Thyroid gland (tissue), 4 donors: ENCODE measurements around the gene ARMH4.

Source experiments
- CTCF ChIP-seq, 6 experiments: fragments of 200-600 bp in 3 of 6; fragments of 450-650 bp in 3 of 6; sonication (generic) in 3 of 6; IDR thresholded peaks; one replicate each; pipeline ENCODE4 v1.5.1; 2016 to 2019; ENCODE audit warnings: antibody characterized with exemption in 6 of 6, mild to moderate bottlenecking in 2 of 6, inconsistent platforms in 1 of 6, moderate library complexity in 1 of 6
- POLR2A ChIP-seq, 2 donors: fragments of 450-650 bp; IDR thresholded peaks; one replicate each; pipeline ENCODE4 v1.6.1; 2017; ENCODE audit warnings: antibody characterized with exemption in 2 of 2, mild to moderate bottlenecking in 2 of 2, moderate library complexity in 1 of 2

DNA sequence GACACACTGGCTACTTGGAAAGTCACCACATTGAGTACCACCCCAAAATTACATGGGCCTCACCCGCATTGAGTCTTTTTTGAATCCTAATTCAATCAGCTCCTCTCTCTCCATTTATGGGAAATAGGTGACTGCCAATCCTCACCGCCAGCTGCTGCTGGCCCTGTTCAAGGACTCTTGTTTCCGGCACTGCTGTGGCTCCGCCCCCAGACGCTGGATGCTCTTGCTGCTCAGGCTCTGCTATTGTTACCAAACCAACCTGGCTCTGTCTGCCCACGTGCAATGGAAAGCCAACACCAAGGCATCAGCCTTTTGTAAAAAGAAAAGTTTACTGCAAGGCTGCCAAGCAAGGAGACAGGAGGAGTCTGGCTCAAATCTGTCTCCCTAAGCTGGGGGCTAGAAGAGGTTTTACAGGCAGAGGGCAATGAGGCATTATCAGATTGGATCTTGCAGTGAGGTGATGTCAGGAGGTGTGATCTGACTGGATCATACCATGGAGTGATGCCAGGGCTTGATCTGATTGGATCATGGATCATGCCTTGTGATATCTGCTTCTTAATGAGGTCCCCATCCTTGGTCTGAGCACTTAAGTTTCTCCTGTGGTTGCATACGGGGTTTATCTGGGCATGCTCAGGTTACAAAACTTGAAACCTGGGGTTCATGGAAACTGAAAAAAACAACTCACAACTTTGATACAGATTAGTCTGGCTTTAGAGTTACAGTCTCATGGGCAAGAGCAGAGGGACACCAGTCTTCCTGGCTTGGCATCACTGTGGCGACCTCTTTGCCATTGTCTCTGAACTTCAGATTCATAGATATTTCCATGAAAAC is 169.0 kb downstream of the ARMH4 start:
- no peak for TF ChIP-seq CTCF (IDR thresholded peaks at IDR 0.05)
- no peak for TF ChIP-seq POLR2A (IDR thresholded peaks at IDR 0.05)
